Pulmonary artery endothelial cell (primary cell): ENCODE results near the gene PGA4. TPM values are rescaled to one million over a fixed set of nuclear protein-coding genes. Genes with fewer than 3 reads are reported as not detected.

Experiments
- DNase-seq: peaks from one replicate; pipeline ENCODE4 v3.0.0-alpha.2; 2011; ENCODE audit warnings: low read depth, low spot score
- total RNA-seq: library from RNA; depleted of rRNA; stranded (reverse); fragments of >200 nt; gene quantifications from 2 replicates; pipeline ENCODE4 v1.2.3, GENCODE V29; 2014

Gene PGA4
- total RNA-seq, 1 donor from 2014 or later: not detected

DNA sequence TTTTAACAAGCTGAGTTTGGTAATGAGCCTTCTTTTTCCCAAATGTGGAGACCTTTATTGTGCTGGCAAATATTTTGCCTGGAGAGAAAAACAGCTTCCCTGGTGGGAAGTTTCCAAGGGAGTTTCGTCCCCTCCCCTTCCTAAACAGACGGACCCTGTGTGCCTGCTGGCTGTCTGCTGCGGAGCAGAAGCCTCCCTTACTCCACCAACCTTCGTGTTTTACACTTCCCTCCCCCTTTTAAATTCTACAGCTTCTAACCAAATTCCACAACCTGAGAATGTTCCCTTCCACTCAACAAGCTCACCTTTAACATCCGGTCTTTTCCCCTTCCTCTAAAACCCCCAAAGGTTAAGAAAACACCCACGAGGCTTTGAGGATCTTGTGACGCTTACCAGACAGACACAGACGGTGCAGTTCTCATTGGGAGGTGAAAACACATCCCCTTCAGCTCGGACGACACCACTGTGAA, 55.9 kb downstream of the PGA4 start:
- DNase-seq: no peak

DNA sequence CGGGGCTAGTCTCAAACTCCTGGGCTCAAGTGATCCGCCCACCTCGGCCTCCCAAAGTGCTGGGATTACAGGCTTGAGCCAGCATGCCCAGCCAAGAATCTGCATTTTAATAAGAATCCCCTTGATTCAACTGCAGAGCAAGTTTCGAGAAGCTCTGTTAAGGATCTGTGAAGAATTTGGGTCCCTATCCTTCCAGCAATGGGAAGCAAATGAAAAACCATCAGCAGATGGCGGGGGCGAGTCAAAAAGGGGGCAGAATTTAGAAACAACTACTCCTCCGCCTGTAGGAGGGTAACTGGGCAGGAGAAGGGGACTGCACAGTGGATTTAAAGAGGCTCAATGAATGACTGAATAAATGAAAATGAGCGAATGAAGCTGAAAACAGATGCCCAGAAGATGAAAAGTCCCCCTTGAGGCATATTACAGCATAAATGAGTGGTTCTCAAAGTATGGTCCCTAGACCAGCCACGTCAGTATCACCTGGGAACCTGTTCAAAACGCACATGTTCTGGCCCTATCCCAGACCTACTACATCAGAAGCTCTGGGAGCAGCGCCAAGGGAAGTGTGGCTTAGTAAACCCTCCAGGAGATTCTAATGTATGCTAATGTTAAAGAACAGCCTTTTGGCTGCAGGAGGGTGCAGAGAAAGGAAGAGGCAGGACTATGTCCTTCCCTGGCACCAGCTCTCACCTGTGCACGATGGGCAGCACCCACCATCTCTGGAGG, 58.0 kb downstream of the PGA4 start:
- DNase-seq: no peak

- no peak for DNase-seq
Measured at GRCh38 chr11:61280883-61281580, 58.9 kb downstream of the PGA4 start.

Other genes with a start within 250 kb of the PGA4 start
- not detected in 2 replicates for gene CD5, start 119.9 kb upstream of the PGA4 start, total RNA-seq
- 11.0 and 12.5 TPM in 2 replicates for gene VPS37C, start 60.9 kb upstream of the PGA4 start, total RNA-seq
- not detected in 2 replicates for gene PGA3, start 18.8 kb upstream of the PGA4 start, total RNA-seq
- not detected in 2 replicates for gene PGA5, start 18.8 kb downstream of the PGA4 start, total RNA-seq
- 1.7 TPM in 2 replicates for gene VWCE, start 73.0 kb downstream of the PGA4 start, total RNA-seq
- gene DDB1, start 110.8 kb downstream of the PGA4 start, total RNA-seq: 383 and 419 TPM in 2 replicates
- 13.6 and 20.4 TPM in 2 replicates for gene TKFC, start 110.9 kb downstream of the PGA4 start, total RNA-seq
- 33.8 and 41.4 TPM in 2 replicates for gene CYB561A3, start 139.5 kb downstream of the PGA4 start, total RNA-seq
- gene TMEM138, start 140.0 kb downstream of the PGA4 start, total RNA-seq: 13.7 and 20.7 TPM in 2 replicates
- gene TMEM216, start 170.2 kb downstream of the PGA4 start, total RNA-seq: 8.6 and 9.0 TPM in 2 replicates
- gene CPSF7, start 207.6 kb downstream of the PGA4 start, total RNA-seq: 13.0 and 16.4 TPM in 2 replicates
- gene SDHAF2, start 207.8 kb downstream of the PGA4 start, total RNA-seq: 33.7 and 44.0 TPM in 2 replicates